ENCODE data around the gene KRTAP4-2. TPM values are rescaled to one million over a fixed set of nuclear protein-coding genes. Genes with fewer than 3 reads are reported as not detected.

KRTAP4-2 gene
- total RNA-seq, 1 donor from 2014 or later: not detected

- H3K27me3 ChIP-seq (ENCODE audit: control insufficient read depth, insufficient read depth, low read length): no peaks in the 10 kb centered on the region
- no peak for TF ChIP-seq CTCF (IDR thresholded peaks at IDR 0.05; ENCODE audit: insufficient read depth, low read length, poor library complexity, severe bottlenecking)
- H3K36me3 ChIP-seq (ENCODE audit: control insufficient read depth, insufficient read depth, low read length): no peaks in the 10 kb centered on the region
- DNase-seq (ENCODE audit: low read depth): no peak
- H3K4me3 ChIP-seq (ENCODE audit: low read depth, low read length): no peak overlapping the region
These were observed 7.0 kb upstream of the KRTAP4-2 start for GRCh38 chr17:41185001-41185400.

DNA sequence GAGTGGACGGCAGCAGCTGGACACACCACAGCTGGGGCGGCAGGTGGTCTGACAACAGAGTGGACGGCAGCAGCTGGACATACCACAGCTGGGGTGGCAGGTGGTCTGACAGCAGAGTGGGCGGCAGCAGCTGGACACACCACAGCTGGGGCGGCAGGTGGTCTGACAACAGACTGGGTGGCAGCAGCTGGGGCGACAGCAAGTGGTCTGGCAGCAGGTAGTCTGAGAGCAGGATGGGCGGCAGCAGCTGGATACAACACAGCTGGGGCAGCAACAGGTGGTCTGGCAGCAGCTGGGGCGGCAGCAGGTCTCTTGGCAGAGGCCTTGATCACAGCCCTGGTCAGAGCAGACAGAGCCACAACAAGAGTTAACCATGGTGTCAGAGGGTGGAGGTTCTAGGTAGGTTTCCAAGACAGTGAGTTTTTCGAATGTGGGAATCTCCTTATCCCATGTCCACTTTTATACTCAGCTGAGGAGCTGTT lies 6.5 kb upstream of the KRTAP4-2 start, which contains the start of gene KRTAP4-1:
KRTAP4-1 (minus strand) TSS at position 432 of the 482 bp plus-strand sequence; CDS start at position 375, 57 bp downstream.
- Histone ChIP-seq H3K36me3 (ENCODE audit: control insufficient read depth, insufficient read depth, low read length) (no peaks in the 10 kb centered on the region), H3K27me3 (ENCODE audit: control insufficient read depth, insufficient read depth, low read length) (no peaks in the 10 kb centered on the region), H3K4me3 (ENCODE audit: low read depth, low read length) (no peak within 1 kb of the TSS)
- no peak for TF ChIP-seq CTCF (IDR thresholded peaks at IDR 0.05; ENCODE audit: insufficient read depth, low read length, poor library complexity, severe bottlenecking)
- no peak for DNase-seq (ENCODE audit: low read depth)

DNA sequence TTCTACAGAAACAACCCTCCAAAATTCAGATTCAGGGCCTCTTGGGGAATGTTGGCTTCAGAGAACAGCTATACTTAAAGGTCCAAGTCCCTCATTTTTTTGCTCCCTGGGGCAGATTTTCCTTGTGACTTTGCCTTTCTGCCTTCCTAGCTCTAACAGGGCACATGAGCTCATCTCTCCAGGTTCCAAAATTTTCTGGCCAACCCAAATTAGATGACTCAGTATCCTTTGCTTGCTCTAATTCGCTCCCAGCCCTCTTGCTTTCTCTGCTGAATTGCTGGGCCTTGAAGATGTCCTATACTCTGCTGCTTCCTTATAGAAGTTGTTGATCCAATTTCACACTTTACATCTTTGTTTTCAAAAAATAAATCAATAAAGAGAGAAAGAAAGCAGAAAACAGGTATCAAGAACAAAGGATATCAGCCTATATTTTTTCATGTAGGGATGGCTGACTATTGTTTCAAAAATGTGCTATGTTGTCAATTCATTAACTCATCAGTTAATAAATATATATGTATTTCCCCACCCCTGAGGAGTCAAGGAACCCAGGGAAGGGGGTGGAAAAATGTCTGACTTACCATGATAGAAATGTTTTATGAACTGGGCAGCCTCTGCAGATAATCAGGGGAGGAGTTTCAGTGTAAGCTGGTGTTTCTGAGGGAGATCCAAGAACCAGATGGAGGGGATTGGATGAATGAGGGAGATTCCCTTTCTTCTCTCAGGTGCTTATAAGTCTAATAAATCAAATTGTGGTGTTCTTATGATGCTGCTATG lies 1.0 kb upstream of the KRTAP4-2 start:
- TF ChIP-seq CTCF (IDR thresholded peaks at IDR 0.05; ENCODE audit: insufficient read depth, low read length, poor library complexity, severe bottlenecking): no peak
- DNase-seq (ENCODE audit: low read depth): no peak
- Histone ChIP-seq H3K36me3 (ENCODE audit: control insufficient read depth, insufficient read depth, low read length) (no peaks in the 10 kb centered on the region), H3K27me3 (ENCODE audit: control insufficient read depth, insufficient read depth, low read length) (no peaks in the 10 kb centered on the region), H3K4me3 (ENCODE audit: low read depth, low read length) (no peak overlapping the region)

DNA sequence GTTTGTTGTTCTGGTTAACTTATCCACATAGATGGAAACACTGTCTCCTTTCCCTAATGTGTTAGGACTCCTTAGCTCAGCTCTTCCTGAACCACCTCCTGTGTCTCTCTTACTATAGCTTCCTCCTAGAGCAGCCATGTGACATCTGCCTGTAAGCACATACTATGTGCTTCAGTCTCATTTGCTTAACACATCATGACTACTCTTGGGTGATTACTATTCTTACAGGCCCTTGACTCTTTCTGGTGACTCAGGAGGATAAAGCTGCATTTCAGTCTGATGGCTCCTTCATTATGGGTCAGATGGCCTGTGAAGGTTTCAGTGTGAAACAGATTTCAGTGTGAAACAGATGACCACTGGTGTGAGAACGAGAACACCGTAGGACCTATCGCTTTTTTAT lies 320 bp upstream of the KRTAP4-2 start:
- TF ChIP-seq CTCF (IDR thresholded peaks at IDR 0.05; ENCODE audit: insufficient read depth, low read length, poor library complexity, severe bottlenecking): no peak
- peak; percentile 29 for DNase-seq (ENCODE audit: low read depth)
- Histone ChIP-seq H3K27me3 (ENCODE audit: control insufficient read depth, insufficient read depth, low read length) (no peaks in the 10 kb centered on the region), H3K36me3 (ENCODE audit: control insufficient read depth, insufficient read depth, low read length) (no peaks in the 10 kb centered on the region), H3K4me3 (ENCODE audit: low read depth, low read length) (no peak overlapping the region)

DNA sequence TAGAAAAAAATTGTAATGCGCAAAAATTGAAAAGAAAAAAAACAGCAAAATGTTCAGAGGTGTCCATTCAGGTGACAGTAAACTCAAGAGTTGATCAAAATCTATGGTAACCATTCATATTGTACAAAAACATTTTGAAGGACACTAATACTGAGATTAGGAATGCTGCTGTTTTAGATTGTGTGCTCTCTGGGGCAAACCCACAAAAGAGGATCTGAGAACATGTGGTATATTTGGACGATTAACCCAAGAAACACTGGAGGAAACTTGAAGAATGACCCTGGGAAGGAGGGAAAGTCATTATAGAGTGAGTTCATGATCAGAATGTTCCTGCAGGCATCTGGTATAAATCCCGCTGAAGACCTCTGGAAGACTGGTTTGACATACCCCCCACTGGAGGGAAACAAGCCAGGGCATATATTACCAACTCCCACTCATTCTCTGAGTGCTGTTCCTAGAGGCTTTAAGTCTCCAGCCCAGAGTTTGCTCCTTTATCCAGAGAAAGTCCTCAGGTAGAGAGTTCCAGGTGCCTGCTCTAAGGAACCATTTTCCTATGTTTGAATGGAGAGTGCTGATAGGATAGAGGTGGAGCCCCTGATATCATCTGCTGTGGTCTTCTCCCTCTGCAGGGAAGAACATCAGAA lies 1.2 kb downstream of the KRTAP4-2 start:
- Histone ChIP-seq H3K27me3 (ENCODE audit: control insufficient read depth, insufficient read depth, low read length) (no peaks in the 10 kb centered on the region), H3K4me3 (ENCODE audit: low read depth, low read length) (no peak overlapping the region), H3K36me3 (ENCODE audit: control insufficient read depth, insufficient read depth, low read length) (no peaks in the 10 kb centered on the region)
- no peak for TF ChIP-seq CTCF (IDR thresholded peaks at IDR 0.05; ENCODE audit: insufficient read depth, low read length, poor library complexity, severe bottlenecking)
- no peak for DNase-seq (ENCODE audit: low read depth)
